HEK293T (cell line): ENCODE data around the gene ERICH4.

Experiments
- FOXK2 ChIP-seq: fragments of 450-650 bp; IDR thresholded peaks from 2 replicates; pipeline ENCODE4 v1.6.1; 2016; ENCODE audit warnings: mild to moderate bottlenecking
- NFRKB ChIP-seq: fragments of 450-650 bp; IDR thresholded peaks from 2 replicates; pipeline ENCODE4 v1.6.1; 2016; ENCODE audit warnings: mild to moderate bottlenecking, moderate library complexity
- SP1 ChIP-seq: fragments of 450-650 bp; IDR thresholded peaks from 2 replicates; pipeline ENCODE4 v1.6.1; 2017

DNA sequence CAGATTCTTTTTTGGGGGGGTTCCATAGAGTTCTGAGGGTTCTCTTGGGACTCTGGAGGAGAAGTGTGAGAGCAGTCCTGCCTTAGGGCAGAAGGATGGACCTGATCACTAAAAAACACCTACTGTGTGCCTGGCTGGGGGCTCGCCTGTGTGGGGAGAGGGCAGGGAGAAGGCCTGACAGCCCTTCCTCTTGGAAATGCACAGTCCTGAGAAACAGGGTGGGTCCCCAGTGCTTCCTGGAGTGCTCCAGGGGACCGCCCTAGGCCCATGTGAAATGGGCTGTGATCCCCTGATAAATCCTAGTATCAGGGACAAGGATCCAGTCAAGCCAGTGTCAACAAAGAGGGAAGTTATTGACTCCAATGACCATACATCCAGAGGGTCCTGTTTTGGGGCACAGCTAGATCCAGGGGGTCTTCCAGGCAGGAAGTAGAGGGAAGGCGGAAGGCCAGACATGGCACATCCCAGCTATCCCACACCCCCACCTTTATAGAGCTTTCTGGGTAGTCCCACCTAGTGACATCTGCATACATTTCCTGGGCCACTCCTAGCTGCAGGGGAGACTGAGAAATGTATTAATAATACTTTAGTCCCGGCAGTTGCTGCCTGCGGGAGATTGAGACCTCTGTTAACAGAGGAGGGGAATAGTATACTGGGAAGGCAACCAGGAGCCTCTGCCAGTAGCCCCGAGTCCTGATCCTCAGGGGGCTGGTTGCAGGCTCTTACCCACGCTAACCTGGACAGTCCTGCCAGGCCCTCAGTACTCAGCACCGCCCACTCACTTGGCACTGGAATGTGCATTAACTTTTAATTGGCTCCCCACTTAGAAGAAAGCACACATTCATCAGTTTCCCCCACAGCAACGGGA lies 31.6 kb upstream of the ERICH4 start:
- TF ChIP-seq FOXK2 (no peak), SP1 (no peak), NFRKB (no peak)
